Left renal pelvis (tissue), 4 donors: ENCODE results near the gene EFR3B. TPM values are rescaled to one million over a fixed set of nuclear protein-coding genes. Genes with fewer than 3 reads are reported as not detected.
"Not testable (repeated sequence)": the region's sequence is repeated elsewhere in the genome, so short reads cannot be mapped to it uniquely, and the experiment has no call there.

Experiments
- DNase-seq, 4 donors: peaks; one replicate each; pipeline ENCODE4 v3.0.0-alpha.2; 2013; ENCODE audit warnings: low read depth in 4 of 4, low spot score in 3 of 4
- polyA plus RNA-seq, 4 donors: library from polyadenylated mRNA; unstranded; fragments of 120-200 nt; gene quantifications; one replicate each; pipeline ENCODE4 v1.2.1, GENCODE V29; 2013; ENCODE audit not compliant: insufficient read length in 4 of 4

The EFR3B gene
- polyA plus RNA-seq, 4 donors, result 4.7 to 8.2 (median 6.0) TPM

DNA sequence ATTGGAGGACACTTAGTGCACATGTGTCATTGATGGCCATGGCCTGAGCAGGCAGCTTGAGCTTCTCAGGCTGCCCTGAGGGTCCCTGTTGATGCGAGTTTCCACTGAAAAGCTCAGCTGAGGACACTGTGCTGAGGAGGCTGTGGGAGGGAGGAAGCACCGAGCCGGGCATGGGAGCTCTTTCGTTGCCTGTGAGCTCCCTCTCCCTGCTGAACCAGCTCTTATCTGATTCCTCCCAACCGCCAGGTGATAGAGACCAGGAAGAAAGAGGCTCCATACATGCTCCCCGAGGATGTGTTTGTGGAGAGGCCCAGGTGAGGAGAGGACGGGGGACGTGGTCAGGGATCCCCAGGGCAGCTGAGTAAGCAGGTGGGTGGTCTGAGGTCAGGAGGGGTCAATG lies 99.2 kb downstream of the EFR3B start:
- no peak for DNase-seq

DNA sequence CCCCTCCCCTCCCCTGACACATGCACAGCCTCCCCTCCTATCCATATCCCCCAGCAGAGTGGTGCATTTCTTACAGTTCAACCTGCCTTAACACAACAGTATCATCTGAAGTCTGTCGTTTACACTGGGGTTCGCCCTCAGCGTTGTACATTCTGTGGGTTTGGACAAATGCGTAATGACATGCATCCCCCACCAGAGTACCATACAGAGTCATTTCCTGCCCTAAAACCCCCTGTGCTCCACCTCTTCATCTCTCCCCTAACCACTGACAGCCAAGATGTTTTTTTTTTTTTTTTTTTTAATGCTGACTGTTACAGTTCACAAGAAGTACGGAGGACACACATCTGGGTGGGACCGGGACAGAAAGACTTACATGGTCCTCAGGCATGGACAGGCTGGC lies 103.9 kb downstream of the EFR3B start:
- DNase-seq, result no peak

DNA sequence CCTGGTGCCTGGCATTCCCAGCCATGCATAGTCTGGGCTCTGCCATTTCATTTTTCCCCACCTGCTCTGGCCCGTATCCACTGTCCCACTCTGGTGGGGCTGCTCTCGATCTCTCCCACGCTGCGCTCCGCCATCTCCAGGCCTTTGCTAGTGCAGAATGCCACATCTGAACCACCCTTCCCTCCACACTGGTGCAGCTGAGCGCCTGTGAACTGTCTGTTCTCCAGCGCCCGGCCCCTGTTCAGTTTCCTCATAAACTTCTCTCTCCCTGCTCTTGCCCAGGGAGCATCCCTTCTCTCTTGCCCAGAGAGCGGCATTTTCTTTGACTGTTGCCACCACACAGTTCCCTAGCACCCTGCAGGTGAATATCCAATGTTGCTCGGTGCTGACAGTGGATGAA lies 105.0 kb downstream of the EFR3B start:
- DNase-seq, result no peak

DNA sequence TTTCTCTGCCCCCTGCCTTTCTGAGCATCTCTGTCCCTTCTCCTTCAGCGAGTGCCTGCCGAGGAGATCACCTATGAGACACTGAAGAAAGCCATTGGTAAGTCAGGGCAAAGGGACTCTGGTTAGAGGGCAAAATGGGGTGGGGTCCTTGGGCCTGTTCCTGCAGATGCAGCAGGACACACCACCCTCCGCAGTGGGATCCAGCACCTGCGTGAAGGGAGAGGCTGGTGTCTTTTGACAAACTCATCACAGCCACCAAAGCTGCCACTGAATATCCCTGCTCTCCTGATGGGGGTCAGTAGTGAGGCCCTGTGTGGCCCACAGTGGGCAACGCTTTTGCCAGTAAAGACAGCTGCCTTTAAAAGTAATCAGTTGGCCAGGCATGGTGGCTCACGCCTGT lies 107.8 kb downstream of the EFR3B start:
- DNase-seq, result no peak

DNA sequence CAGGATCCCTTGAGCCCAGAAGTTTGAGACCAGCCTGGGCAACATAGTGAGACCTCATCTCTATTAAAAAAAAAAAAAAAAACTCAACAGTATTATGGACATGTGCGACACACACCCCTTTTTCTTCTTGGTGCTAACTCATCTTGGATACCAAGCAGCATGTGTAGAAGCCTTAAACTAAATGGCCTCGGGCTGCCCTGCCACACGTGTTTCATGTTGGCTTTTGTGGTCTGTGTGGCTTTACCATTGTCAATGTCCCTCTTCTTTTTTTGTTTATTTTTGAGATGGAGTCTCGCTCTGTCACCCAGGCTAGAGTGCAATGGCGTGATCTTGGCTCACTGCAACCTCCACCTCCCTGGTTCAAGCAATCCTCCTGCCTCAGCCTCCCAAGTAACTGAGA lies 109.1 kb downstream of the EFR3B start:
- not testable (repeated sequence) for DNase-seq

DNA sequence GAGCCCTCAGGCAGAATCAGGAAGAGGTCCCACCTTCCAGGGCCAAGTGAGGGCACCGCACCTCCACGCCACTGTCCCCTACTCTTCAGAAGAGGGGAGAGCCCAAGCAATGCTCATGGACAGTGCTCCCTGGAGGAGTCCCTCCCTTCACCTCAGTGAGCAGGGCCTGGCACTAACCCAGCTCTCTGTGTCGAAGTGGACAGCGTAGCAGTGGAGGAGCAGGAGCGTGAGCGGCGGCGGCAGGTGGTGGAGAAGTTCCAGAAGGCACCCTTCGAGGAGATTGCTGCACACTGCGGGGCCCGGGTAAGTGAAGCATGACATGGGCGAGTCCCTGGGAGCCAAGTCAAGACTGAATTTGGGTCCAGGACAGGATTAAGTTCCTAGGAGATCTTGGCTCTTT lies 109.8 kb downstream of the EFR3B start:
- DNase-seq, result no peak

DNA sequence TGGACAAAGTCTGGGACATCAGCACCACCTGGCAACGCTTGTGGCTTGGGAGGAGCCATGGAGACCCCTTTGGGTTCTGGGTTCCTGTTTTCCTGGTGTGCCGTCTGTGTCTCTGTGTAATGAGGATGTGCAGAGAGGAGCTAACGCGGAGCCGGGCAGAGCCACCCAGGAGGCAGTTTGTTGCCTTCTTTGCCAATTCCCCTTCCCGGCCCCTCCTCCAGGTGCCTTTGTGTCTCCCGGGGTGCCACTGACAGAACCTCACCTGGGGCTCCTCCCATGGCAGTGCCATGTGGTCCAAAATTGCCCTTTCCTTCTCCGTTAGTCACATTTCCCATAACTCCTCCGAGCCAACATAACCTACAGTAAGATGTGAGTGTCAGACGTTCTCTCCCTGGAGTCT lies 113.5 kb downstream of the EFR3B start:
- no peak for DNase-seq

DNA sequence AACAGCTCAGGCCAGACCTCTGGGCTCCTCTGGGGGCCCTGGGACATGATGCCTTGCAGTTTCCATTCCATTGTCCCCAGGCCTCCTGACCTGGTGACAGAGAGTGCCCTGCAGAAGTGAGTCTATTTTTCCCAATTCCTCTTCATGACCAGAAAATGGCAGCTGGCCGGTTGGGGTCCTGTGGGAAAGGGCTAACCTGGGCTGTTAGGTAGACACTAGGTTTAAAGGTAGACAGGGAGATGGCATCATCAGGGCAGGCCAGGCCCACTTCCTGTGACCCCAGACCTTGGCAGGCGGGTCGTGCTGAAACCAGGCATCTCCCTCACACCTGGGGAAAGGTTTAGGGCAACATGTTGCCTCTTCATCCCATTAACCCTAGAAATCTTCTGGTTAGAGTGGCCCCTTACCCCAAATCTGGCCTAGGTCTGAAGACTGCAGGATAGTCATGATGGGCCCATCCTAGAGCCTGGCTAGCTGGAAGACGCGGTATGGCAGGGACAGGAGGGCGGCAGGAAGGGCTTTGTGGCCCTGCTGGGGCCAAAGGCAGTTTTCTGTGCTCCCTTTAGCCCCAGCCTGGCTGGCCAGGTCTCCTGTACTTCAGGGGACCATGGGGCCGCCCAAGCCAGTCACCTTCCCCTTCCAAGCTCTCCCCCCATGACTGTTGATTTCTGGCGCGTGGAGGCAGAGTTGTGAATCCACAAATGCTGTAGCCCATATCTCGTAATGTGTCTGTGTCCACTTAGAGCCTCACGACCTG lies 116.4 kb downstream of the EFR3B start:
- DNase-seq, result no peak

DNA sequence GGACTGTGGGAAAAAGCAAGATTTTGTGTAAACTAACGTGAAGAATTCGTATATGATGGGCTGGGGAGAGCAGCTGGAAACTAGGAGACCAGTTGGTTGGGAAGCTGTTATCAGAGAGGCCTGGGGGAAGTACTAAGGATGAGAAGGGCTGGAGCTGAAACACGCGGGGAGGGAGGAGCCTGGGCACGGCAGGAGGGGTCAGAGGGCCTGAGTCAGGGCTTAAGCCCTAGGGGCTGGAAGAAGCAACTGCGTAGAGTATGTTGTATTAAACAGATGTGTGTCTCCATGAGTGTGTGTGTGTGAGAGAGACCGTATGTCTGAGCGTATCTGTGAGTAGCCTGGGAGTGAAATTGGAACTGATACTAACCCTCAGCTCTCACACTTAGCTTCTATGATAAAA lies 118.1 kb downstream of the EFR3B start:
- no peak for DNase-seq

DNA sequence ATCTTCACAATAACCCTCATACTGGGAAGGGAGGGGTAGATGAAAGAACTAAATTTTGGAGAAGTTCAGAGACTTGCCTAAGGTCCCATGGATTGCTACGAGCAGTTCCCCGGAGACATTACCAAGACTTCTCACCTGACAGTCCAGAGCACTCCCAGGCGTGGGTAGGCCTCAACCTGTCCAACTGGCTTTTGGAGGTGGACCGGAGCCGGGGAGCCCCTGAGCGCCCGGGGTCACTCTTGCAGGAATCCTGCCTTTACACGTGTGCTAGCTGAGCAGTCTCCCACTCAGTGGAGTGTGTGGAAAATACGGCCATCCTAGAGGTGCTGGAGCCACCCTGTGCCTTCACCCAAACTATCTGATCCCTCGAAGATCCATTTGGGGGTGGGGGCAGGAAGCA lies 118.5 kb downstream of the EFR3B start:
- DNase-seq, result no peak

DNA sequence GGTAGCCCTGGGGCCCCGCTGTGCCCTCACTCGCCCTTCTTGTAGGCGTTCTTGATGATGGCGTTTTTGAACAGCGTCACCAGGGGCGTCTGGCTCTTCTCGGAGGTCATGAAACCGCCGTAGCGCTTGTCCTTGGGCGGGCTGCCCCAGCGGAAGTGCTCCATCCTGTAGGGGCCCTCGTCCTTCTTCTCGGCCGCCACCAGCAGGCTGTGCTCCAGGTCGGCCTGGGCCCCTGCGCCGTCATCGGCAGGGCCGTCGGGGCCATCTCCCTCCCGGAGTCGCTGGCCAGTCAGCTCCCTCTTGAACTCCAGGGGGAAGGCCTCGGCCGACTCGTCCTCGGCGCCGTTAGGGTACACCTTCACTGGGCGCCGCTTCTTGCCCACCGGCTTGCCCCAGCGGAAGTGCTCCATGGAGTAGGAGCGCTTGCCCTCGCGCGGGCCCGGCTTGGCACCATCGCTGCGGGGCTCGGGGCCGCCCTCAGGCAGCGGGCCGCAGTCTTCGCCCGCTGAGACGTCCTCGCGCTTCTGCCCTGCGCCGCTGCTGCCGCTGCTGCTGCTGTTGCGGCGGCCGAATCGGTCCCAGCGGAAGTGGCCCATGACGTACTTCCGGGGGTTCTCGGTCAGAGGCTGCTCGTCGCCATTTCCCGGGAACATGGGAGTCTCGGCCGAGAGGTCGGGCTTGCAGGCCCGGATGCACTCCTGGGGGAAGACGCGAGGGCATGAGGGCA lies 119.3 kb downstream of the EFR3B start:
- peak in 1 of 4 donors; percentile 37 for DNase-seq

DNA sequence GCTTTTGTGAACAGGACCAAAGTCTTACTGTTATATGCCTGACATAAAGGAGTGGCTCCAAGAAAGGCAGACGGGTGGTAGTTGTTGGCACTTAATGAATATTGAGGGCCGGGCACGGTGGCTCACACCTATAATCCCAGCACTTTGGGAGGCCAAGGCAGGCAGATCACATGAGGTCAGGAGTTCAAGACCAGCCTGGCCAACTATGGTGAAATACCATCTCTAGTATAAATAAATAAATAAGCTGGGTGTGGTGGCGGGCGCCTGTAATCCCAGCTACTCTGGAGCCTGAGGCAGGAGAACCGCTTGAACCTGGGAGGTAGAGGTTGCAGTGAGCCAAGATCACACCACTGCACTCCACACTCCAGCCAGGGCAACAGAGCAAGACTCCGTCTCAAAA lies 120.2 kb downstream of the EFR3B start:
- not testable (repeated sequence) for DNase-seq

DNA sequence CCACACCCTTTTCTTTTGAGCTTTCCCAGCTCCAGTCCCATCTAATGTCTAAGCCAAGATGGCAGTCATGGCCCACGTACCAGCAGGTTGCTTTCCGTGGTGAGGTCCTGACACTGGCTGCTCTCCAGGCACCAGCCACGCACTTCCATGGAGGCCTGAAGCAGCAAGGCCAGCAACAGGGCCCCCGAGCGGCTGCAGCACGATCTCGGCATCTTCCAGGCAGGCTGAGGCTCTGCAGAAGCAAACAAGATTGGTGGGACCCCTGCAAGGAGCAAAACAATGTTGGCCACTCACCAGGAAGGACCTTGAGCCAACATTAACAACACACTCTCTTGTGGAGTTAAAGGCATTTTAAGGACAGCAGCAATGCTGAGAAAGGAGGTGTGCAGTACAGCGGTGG lies 122.7 kb downstream of the EFR3B start:
- no peak for DNase-seq

DNA sequence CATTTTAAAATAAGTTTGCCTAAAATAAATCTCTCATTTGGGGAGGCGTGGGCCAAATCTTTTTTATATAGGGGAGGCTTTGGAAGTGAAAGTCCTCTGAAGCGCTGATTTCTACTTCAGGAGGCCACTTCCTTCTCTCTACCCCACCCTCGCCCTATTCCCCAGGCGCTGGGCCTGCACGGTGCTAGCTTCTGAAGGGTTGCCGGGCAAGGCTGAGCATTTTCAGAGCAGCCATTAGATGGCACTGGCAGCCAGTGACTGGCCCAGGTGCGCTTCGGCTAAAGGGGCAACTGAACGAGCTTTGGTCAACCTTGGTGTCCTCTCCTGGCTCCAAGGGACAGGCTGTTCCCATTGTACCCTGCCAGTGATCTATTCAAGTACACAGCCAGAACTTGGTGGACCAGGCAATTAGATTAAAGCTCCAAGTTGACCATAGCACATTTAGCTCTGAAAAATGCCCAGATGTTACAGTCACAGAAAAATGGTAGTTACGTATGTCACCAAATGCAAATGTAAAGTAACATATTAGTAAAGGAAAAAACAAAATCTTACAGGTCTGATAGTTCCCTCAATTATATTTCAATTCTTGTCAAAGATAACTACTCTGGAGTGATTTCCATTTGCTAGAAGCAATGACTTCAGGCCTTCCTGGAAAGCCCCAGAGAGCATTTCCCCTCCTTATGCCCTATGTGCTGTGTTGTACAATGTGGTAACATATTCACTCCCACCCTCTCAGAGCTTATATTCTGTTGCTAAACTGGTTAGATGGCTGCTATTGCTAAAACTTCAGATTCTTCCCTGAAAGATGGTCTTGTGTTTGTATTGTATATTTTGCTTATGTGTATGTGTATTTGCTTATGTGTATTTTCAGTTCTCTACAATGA lies 124.4 kb downstream of the EFR3B start:
- DNase-seq, result no peak

DNA sequence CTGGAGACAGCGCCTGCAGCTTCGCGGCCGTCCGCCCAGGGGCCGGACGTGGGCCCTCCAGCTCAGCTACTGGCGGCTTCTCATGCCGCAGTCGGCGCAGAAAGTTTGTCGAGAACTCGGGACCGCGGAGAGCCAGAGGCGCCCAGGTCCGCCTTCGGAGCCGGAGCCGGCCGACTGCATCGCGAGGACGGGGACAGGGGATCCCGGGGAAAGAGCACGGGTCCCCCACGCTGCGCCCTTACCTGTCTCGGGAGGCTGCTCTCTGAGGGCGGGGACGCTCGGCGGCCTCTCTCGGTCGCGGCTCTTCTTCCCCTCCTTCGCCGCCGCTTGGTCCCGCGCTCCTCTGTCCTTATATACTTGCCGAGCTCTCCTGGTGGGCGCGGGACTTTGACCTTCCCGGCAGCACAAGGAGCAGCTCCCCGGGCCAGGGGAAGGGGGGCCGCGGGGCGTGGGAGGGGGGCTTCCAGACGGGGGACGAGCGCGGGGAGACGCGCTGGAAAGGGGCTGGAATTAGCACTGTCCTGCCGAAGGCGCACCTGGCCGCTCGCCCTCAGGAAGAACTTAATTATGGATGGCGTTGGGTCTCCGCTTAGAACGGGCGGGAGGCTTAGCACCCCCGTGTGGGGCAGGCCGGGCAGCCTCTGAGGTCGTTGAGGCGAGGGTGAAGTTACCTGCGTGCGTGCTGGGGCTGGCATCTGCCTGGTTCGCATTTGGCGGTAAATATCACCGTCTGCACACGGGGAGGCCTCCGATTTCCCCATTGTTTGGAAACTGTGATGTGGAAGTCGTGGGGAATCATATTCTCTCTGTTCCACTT lies 126.6 kb downstream of the EFR3B start, which contains the start of gene POMC:
Gene POMC (minus strand): TSS at position 325 of the 817 bp plus-strand sequence. CDS start 3,808 bp downstream, outside the sequence.
- DNase-seq, result peak in 2 of 4 donors; percentile 20 to 42

DNA sequence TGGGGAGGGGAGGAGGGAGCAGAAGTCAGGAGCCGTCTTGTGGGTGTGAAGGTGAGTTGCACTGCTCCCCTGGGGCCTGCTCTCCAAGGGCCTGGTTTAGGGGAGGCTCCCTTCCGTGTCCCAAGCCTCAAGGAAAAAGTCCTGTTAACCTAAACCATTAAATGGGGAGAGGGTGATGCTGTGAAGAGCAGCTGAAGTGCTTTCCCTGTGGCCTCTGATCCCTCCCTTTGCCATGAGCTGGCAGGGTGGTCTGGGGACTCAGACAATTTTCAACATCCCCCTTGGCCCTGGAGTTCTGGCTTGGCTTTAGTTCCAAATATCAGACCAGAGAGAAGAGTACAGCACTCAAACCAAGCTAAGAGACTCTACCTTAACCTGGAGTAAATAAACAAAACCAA lies 127.2 kb downstream of the EFR3B start:
- no peak for DNase-seq

DNA sequence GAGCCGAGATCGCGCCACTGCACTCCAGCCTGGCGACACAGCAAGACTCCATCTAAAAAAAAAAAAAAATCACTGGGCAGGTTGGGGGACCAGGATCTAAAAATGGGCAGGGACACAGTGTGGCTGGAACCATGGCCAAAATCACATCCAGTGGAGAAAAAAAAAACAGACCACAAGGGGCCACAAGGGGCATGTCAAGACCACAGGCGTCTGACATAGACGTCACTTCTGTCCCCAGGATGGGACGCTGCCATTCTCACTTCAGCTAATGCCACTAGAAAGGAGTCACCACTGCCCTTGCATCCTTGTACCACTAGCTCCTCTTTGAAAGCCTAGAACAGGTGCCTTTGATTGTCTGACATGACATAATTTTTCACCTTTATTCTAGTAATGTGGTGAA lies 129.0 kb downstream of the EFR3B start:
- DNase-seq, result no peak

DNA sequence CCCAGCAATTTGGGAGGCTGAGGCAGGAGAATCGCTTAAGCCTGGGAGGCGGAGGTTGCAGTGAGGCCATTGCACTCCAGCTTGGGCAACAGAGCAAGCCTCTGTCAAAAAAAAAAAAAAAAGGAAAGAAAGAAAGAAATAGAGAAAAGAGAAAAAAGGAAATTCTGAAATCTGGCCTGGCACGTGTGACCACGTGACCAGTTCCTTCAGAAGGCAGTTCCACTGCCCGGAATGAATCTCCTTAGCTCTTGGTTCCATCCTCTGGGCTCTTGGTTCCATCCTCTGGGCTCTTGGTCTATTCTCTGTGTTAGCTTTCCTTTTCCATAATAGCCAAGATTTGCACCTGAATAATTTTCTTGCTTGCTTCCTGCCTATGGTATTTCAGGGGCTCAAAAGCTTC lies 131.8 kb downstream of the EFR3B start:
- DNase-seq, result no peak

DNA sequence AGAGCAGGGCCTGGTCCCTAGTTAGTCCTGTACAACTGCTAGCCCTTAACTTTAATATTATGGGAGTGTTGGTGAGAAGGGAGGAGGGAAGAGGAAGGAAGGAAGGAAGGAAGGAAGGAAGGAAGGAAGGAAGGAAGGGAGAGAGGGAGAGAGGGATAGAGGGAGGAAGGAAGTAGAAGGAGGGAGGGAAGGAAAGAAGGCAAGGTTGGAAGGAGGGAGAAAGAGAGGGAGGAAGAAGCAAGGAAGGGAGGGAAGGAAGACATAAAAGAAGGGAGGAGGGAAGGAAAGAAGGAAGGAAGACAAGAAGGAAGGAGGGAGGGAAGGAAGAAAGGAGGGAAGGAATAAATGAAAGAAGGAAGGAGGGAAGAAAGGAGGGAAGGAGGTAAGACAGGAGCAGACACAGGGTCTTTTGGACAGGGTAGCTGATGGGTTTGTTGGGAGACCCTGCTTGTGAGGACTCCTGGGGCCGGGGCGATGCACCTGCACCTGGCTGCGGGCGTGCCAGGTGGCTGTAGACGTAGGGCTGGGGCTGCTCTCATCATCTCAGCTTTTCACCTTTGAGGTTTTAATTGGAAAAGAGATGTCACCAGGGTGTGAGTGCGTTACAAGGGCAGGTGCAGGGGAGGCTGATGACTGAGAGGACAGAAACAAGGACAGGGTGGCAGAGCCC lies 132.5 kb downstream of the EFR3B start:
- DNase-seq, result no peak

DNA sequence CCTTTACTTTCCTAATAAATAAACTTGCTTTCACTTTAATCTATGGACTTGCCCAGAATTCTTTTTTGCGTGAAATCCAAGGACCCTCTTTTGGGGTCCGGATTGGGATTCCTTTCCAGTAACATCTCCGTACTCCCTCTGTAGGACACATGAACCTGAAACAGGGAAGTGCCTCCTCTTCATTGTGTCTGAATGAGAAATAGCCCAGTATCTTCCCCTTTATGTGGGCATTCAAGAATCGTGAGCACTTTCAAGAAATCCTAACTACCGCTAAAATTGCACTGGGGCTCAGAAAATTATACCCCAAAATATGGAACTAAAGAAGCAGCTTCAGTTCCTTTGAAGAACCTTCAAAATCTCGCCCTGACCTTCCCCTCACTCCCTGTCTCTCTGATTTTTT lies 134.3 kb downstream of the EFR3B start:
- DNase-seq, result no peak
